HepG2 (cell line): ENCODE results near the gene APRT. TPM values are rescaled to one million over a fixed set of nuclear protein-coding genes. Genes with fewer than 3 reads are reported as not detected.
A peak's percentile ranks its signal among the peaks of the same experiment; 100 is the strongest.

Source experiments
- ATAC-seq: fragments of 200-7000 bp; cut with Tn5 transposase; 3 replicates; pipeline ENCODE4 v1.9.1; 2020; ENCODE audit warnings: mild to moderate bottlenecking, moderate library complexity
- BruUV-seq: library from RNA; stranded (reverse); fragments of 400-500 nt; replicated peaks from 2 replicates; lab custom pipeline; 2021; lab: Mats Ljungman, UMichigan
- CTCF ChIA-PET: fragments of 300-600 bp; formaldehyde crosslinking; extraction: SDS; loops from one replicate; lab custom pipeline; 2021; ENCODE audit warnings: low total read pairs, inconsistent platforms, low intra/inter-chr PET ratio; lab: Yijun Ruan, JAX
- POLR2A ChIA-PET: fragments of 350-600 bp; sonication (Branson Sonifier 250); formaldehyde crosslinking; loops from one replicate; lab custom pipeline; 2020; ENCODE audit warnings: antibody characterized with exemption, inconsistent platforms; lab: Yijun Ruan, JAX
- DNase-seq: peaks from one replicate; pipeline ENCODE4 v3.0.0-alpha.2; 2015; ENCODE audit warnings: low spot score
- FAIRE-seq: peaks from 3 replicates; lab custom pipeline; 2011; peaks lifted over from hg19 to GRCh38; lab: Jason Lieb, UNC
- H2AFZ ChIP-seq: one replicate; pipeline ENCODE4 v1.6.1; 2011; ENCODE audit warnings: low read length, inconsistent platforms
- H3K27ac ChIP-seq: fragments of 300-600 bp; 3 replicates; pipeline ENCODE4 v1.8.0; 2011; ENCODE audit warnings: mixed run types, mild to moderate bottlenecking, mixed read lengths, low read length, inconsistent platforms; ENCODE audit not compliant: insufficient read depth; ENCODE audit errors: extremely low read length
- H3K27me3 ChIP-seq, 2 experiments: fragments of 200-600 bp in 1 of 2; 2 replicates in 1 of 2; 3 replicates in 1 of 2; pipeline versions ENCODE4 v1.6.0 to v1.8.0; 2011; ENCODE audit warnings: low read length in 2 of 2, mild to moderate bottlenecking in 2 of 2, moderate library complexity in 2 of 2, inconsistent platforms in 1 of 2; ENCODE audit not compliant: insufficient read depth in 2 of 2, control insufficient read depth in 1 of 2
- H3K36me3 ChIP-seq, 2 experiments: fragments of 200-600 bp in 1 of 2; replicated peaks in 1 of 2; 2 replicates in 1 of 2; 3 replicates in 1 of 2; pipeline versions ENCODE4 v1.5.1 to v1.8.0; 2011; ENCODE audit warnings: low read length in 2 of 2, inconsistent platforms in 1 of 2; ENCODE audit not compliant: insufficient read depth in 2 of 2, control insufficient read depth in 1 of 2
- H3K4me1 ChIP-seq: 2 replicates; pipeline ENCODE4 v1.5.1; 2012; ENCODE audit warnings: low read length, inconsistent platforms; ENCODE audit not compliant: insufficient read depth
- H3K4me2 ChIP-seq: 2 replicates; pipeline ENCODE4 v1.6.0; 2011; ENCODE audit warnings: low read depth, low read length, inconsistent platforms
- H3K4me3 ChIP-seq, 3 experiments: fragments of 200-600 bp in 1 of 3; sonication (generic), shearing (Covaris generic) in 1 of 3; replicated peaks in 1 of 3; 2 replicates each; pipeline ENCODE4 v1.5.1; 2011 to 2016; ENCODE audit warnings: low read length in 3 of 3, inconsistent platforms in 2 of 3, low read depth in 2 of 3, mild to moderate bottlenecking in 2 of 3, control low read depth in 1 of 3, mixed read lengths in 1 of 3; ENCODE audit not compliant: insufficient read depth in 1 of 3
- H3K79me2 ChIP-seq: one replicate; pipeline ENCODE4 v1.6.1; 2011; ENCODE audit warnings: low read length, inconsistent platforms; ENCODE audit not compliant: insufficient read depth
- H3K9ac ChIP-seq: 2 replicates; pipeline ENCODE4 v1.6.0; 2011; ENCODE audit warnings: mild to moderate bottlenecking, low read depth, low read length, inconsistent platforms; ENCODE audit not compliant: insufficient read depth
- H3K9me3 ChIP-seq: 2 replicates; pipeline ENCODE4 v1.5.1; 2012; ENCODE audit warnings: mild to moderate bottlenecking, low read length
- H4K20me1 ChIP-seq: 2 replicates; pipeline ENCODE4 v1.6.0; 2011; ENCODE audit warnings: inconsistent platforms, mild to moderate bottlenecking, low read length, moderate library complexity; ENCODE audit not compliant: insufficient read depth
- ELK4 ChIP-seq: sonication (generic); formaldehyde crosslinking; IDR thresholded peaks from 2 replicates; pipeline ENCODE4 v1.9.0; 2021; ENCODE audit warnings: missing genetic modification reagents, borderline replicate concordance
- GABPA ChIP-seq, 2 experiments: IDR thresholded peaks; 2 replicates each; pipeline ENCODE4 v1.6.1; 2011 to 2016; ENCODE audit warnings: low read depth in 2 of 2, low read length in 1 of 2, missing biosample characterization in 1 of 2, missing genetic modification characterization in 1 of 2
- HOXD1 ChIP-seq: sonication (generic); formaldehyde crosslinking; IDR thresholded peaks from 2 replicates; pipeline ENCODE4 v1.5.0; 2020; ENCODE audit warnings: missing genetic modification reagents
- IKZF4 ChIP-seq: sonication (generic); formaldehyde crosslinking; IDR thresholded peaks from 2 replicates; pipeline ENCODE4 v1.5.1; 2020; ENCODE audit warnings: borderline replicate concordance, mild to moderate bottlenecking, low read depth, missing genetic modification reagents; ENCODE audit errors: not compliant biosample characterization
- JDP2 ChIP-seq: sonication (generic); formaldehyde crosslinking; IDR thresholded peaks from 2 replicates; pipeline ENCODE4 v1.8.1; 2022; ENCODE audit warnings: missing genetic modification reagents, borderline replicate concordance
- NR1H2 ChIP-seq: sonication (generic); formaldehyde crosslinking; IDR thresholded peaks from 2 replicates; pipeline ENCODE4 v1.8.1; 2022; ENCODE audit warnings: low read depth, missing genetic modification reagents, borderline replicate concordance
- POLR2G ChIP-seq: fragments of 200-400 bp; formaldehyde crosslinking; IDR thresholded peaks from 2 replicates; pipeline ENCODE4 v1.6.1; 2018; ENCODE audit warnings: mild to moderate bottlenecking, low read depth, low read length, moderate library complexity
- SALL2 ChIP-seq: sonication (generic); formaldehyde crosslinking; IDR thresholded peaks from 2 replicates; pipeline ENCODE4 v1.8.1; 2023; ENCODE audit warnings: mild to moderate bottlenecking, missing genetic modification reagents, inconsistent platforms
- ZNF547 ChIP-seq: sonication (generic); formaldehyde crosslinking; IDR thresholded peaks from 2 replicates; pipeline ENCODE4 v1.5.1; 2020; ENCODE audit warnings: mild to moderate bottlenecking, missing genetic modification reagents
- ZNF598 ChIP-seq: sonication (generic); formaldehyde crosslinking; IDR thresholded peaks from 2 replicates; pipeline ENCODE4 v1.5.1; 2020; ENCODE audit warnings: mild to moderate bottlenecking, missing genetic modification reagents, borderline replicate concordance
- ZNF713 ChIP-seq: sonication (generic); formaldehyde crosslinking; IDR thresholded peaks from 2 replicates; pipeline ENCODE4 v1.4.0; 2020; ENCODE audit warnings: mild to moderate bottlenecking, missing genetic modification reagents
- ZNF784 ChIP-seq: sonication (generic); formaldehyde crosslinking; IDR thresholded peaks from 2 replicates; pipeline ENCODE4 v1.5.1; 2020; ENCODE audit warnings: missing genetic modification reagents, mild to moderate bottlenecking, borderline replicate concordance
- WGBS: methylation state at CpG from one replicate; pipeline ENCODE4 v1.1.6; 2017; ENCODE audit warnings: low lambda C conversion rate; 5-methylcytosine and 5-hydroxymethylcytosine counted together
- in situ Hi-C: cut with HindIII; loops from 2 replicates; pipeline ENCODE4 v1.10.0; 2017; ENCODE audit warnings: low pct_unique_long_range_greater_than_20kb; ENCODE audit not compliant: extremely low pct_ligation_motif_present
- intact Hi-C: fragments of 100-400 bp; cut with micrococcal nuclease; formaldehyde crosslinking; loops from one replicate; pipeline ENCODE4 v1.10.0; 2022; ENCODE audit not compliant: unreplicated experiment
- polyA plus RNA-seq, 8 experiments: library from polyadenylated mRNA; depleted of rRNA in 3 of 8; stranded (reverse) in 7 of 8; unstranded in 1 of 8; fragments of >200 nt; fragmentation: Illumina TruSeq in 4 of 8; extraction: Trizol in 4 of 8; gene quantifications; 2 replicates each; pipeline versions ENCODE4 v1.2.1 to v1.2.3, GENCODE V29; 2011 to 2016; ENCODE audit warnings: low read depth in 4 of 8, missing spikeins in 1 of 8, mixed read lengths in 1 of 8; ENCODE audit not compliant: insufficient read depth in 1 of 8
- total RNA-seq, 5 experiments: library from RNA; depleted of rRNA; stranded (reverse); fragments of >200 nt; fragmentation: Illumina TruSeq; extraction: Trizol; gene quantifications; 2 replicates each; pipeline ENCODE4 v1.2.3, GENCODE V29; 2016; ENCODE audit warnings: low read depth in 1 of 5
- TF ChIP-seq, protein P1 (sequence below): sonication (generic); formaldehyde crosslinking; IDR thresholded peaks from one replicate; pipeline ENCODE4 v1.5.1; 2020; ENCODE audit warnings: mild to moderate bottlenecking, missing genetic modification reagents; ENCODE audit errors: not compliant biosample characterization

The APRT gene
- total and polyA plus RNA-seq, 2 of the 13 experiments (the other 11 are each of a cell fraction or from before 2014, with no cell fraction given), result 155 to 242 TPM

GRCh38 chr16:88806491-88807111 lies 5.1 kb downstream of the APRT start:
- no peak for FAIRE-seq
- H2AFZ ChIP-seq, result no peak overlapping the region
- H4K20me1 ChIP-seq, result peaks cover 14% of the 10 kb centered on the region; the same call in 1 of the 2 replicates
- in situ Hi-C loops (no loop called here), intact Hi-C loops (no loop called here)
- H3K27me3 ChIP-seq, result no peaks in the 10 kb centered on the region
- H3K27ac ChIP-seq, result peak overlapping the region; percentile 8
- ChIA-PET CTCF (no interaction called here), POLR2A (interaction anchor here (1.4 to 2.2 kb wide), 3 partner anchors 43 to 47 kb away, joined by 4 to 6 read pairs (median 5); no protein-coding TSS in a partner anchor)
- H3K9ac ChIP-seq, result no peak overlapping the region
- H3K79me2 ChIP-seq, result peaks cover 35% of the 10 kb centered on the region
- H3K4me3 ChIP-seq, result no peak overlapping the region
- H3K36me3 ChIP-seq, result peaks cover 15 to 43% of the 10 kb centered on the region in 2 experiments
- peaks cover 43% of the 10 kb centered on the region for H3K4me1 ChIP-seq
- H3K4me2 ChIP-seq, result no peak overlapping the region
- no peaks in the 10 kb centered on the region for H3K9me3 ChIP-seq
- no peak for ATAC-seq
- BruUV-seq, result no TSS peak
- DNase-seq, result no peak
- WGBS, result 96% methylated on average over 22 of the region's 27 CpGs
- TF ChIP-seq ZNF784 (0 out of 2 replicates have a peak, but pooled peaks have one; percentile 64), POLR2G (peak; percentile 13; the same call in 1 of the 2 replicates), JDP2 (no peak), ZNF547 (CRISPR knock-in tag) (0 out of 2 replicates have a peak, but pooled peaks have one; percentile 37), SALL2 (no peak), HOXD1 (no peak), ZNF713 (CRISPR knock-in tag) (no peak), NR1H2 (no peak), ZNF598 (CRISPR knock-in tag) (peak; percentile 80; the same call in 1 of the 2 replicates), IKZF4 (CRISPR knock-in tag) (peak; percentile 70), ELK4 (CRISPR knock-in tag) (no peak), GABPA (IDR thresholded peaks at IDR 0.05; ENCODE audit: low read depth, low read length) (no peak), GABPA (CRISPR knock-in tag; IDR thresholded peaks at IDR 0.05; ENCODE audit: low read depth) (no peak)
- TF ChIP-seq, protein P1, sequence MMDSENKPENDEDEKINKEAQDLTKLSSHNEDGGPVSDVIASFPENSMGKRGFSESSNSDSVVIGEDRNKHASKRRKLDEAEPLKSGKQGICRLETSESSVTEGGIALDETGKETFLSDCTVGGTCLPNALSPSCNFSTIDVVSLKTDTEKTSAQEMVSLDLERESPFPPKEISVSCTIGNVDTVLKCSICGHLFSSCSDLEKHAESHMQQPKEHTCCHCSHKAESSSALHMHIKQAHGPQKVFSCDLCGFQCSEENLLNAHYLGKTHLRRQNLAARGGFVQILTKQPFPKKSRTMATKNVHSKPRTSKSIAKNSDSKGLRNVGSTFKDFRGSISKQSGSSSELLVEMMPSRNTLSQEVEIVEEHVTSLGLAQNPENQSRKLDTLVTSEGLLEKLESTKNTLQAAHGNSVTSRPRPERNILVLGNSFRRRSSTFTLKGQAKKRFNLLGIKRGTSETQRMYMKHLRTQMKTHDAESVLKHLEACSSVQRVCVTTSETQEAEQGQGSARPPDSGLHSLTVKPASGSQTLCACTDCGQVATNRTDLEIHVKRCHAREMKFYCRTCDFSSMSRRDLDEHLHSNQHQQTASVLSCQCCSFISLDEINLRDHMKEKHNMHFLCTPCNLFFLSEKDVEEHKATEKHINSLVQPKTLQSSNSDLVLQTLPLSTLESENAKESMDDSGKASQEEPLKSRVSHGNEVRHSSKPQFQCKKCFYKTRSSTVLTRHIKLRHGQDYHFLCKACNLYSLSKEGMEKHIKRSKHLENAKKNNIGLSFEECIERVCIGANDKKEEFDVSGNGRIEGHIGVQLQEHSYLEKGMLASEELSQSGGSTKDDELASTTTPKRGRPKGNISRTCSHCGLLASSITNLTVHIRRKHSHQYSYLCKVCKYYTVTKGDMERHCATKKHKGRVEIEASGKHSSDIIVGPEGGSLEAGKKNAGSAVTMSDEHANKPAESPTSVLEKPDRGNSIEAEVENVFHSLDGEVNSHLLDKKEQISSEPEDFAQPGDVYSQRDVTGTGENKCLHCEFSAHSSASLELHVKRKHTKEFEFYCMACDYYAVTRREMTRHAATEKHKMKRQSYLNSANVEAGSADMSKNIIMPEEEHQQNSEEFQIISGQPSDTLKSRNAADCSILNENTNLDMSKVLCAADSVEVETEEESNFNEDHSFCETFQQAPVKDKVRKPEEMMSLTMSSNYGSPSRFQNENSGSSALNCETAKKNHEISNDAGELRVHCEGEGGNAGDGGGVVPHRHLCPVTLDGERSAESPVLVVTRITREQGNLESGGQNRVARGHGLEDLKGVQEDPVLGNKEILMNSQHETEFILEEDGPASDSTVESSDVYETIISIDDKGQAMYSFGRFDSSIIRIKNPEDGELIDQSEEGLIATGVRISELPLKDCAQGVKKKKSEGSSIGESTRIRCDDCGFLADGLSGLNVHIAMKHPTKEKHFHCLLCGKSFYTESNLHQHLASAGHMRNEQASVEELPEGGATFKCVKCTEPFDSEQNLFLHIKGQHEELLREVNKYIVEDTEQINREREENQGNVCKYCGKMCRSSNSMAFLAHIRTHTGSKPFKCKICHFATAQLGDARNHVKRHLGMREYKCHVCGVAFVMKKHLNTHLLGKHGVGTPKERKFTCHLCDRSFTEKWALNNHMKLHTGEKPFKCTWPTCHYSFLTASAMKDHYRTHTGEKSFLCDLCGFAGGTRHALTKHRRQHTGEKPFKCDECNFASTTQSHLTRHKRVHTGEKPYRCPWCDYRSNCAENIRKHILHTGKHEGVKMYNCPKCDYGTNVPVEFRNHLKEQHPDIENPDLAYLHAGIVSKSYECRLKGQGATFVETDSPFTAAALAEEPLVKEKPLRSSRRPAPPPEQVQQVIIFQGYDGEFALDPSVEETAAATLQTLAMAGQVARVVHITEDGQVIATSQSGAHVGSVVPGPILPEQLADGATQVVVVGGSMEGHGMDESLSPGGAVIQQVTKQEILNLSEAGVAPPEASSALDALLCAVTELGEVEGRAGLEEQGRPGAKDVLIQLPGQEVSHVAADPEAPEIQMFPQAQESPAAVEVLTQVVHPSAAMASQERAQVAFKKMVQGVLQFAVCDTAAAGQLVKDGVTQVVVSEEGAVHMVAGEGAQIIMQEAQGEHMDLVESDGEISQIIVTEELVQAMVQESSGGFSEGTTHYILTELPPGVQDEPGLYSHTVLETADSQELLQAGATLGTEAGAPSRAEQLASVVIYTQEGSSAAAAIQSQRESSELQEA (CRISPR knock-in tag), result peak; percentile 53
